Measurements from ENCODE around the gene DSG3.

GRCh38 chr18:31429623-31430022 is 17.9 kb upstream of the DSG3 start:
- TF ChIP-seq, protein P1, sequence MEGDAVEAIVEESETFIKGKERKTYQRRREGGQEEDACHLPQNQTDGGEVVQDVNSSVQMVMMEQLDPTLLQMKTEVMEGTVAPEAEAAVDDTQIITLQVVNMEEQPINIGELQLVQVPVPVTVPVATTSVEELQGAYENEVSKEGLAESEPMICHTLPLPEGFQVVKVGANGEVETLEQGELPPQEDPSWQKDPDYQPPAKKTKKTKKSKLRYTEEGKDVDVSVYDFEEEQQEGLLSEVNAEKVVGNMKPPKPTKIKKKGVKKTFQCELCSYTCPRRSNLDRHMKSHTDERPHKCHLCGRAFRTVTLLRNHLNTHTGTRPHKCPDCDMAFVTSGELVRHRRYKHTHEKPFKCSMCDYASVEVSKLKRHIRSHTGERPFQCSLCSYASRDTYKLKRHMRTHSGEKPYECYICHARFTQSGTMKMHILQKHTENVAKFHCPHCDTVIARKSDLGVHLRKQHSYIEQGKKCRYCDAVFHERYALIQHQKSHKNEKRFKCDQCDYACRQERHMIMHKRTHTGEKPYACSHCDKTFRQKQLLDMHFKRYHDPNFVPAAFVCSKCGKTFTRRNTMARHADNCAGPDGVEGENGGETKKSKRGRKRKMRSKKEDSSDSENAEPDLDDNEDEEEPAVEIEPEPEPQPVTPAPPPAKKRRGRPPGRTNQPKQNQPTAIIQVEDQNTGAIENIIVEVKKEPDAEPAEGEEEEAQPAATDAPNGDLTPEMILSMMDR (IDR thresholded peaks at IDR 0.05), result no peak
- TF ChIP-seq POLR2A (IDR thresholded peaks at IDR 0.05), result no peak
- TF ChIP-seq POLR2AphosphoS5 (IDR thresholded peaks at IDR 0.05), result no peak

Measured in transverse colon (tissue), 4 donors.